ENCODE results near the gene RNF144A.

- TF ChIP-seq GATA2 (IDR thresholded peaks at IDR 0.05; ENCODE audit: low read depth, low read length), result no peak
- no peak for TF ChIP-seq GATA3 (IDR thresholded peaks at IDR 0.05; ENCODE audit: low read depth, low read length)
Observed at GRCh38 chr2:6932206-6932605, 15.0 kb downstream of the RNF144A start.
